Measurements from ENCODE around the gene ADAMTS15. TPM values are rescaled to one million over a fixed set of nuclear protein-coding genes. Genes with fewer than 3 reads are reported as not detected.
"Not testable (repeated sequence)": the region's sequence is repeated elsewhere in the genome, so short reads cannot be mapped to it uniquely, and the experiment has no call there.

ADAMTS15 gene
- total RNA-seq, 1 donor from 2014 or later = 45.6 TPM

GRCh38 chr11:130431331-130431773, 17.1 kb upstream of the ADAMTS15 start:
- DNase-seq (ENCODE audit: missing footprints) (peak; percentile 72), ATAC-seq (peak; percentile 50)
- intact Hi-C loops (cut with DNase I) = no loop called here

DNA sequence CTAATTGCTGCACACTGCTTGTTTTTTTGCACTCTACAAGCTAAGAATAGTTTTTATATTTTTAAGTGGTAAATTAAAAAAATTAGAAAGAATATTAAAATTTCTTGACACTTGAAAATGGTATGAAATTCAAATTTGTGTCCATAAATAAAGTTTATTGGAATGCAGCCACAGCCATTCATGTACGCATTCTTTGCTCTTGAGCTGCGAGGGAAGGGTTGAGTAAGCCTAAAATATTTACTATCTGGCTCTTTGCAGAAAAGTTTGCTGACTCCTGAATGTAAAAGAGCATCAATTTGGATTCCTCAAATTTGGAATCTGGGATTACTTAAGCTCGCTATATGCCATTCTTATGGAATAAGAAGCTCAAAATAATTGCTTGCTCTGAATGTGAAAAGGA, 16.6 kb upstream of the ADAMTS15 start:
- intact Hi-C loops (cut with DNase I) = no loop called here
- DNase-seq (ENCODE audit: missing footprints) (no peak), ATAC-seq (no peak)

DNA sequence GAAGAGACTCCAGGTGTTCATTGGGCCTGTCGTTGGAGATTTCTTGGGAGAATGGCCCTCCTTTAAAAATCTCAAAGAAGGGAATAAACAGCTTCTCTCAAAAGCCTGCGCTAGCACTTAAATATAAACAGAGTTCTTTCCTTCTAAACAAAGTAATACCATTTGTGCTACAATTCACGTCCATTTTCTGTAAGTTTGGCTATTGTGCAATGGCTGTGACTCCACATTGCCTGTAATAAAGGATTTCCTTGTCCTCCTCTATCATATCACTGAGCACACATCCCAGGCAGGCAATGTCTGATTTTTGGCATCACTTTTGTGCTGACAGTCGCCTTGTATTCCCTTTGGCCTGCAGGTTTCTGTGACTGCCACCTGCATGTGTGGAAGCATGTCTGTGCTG, 15.1 kb upstream of the ADAMTS15 start:
- no peak for ATAC-seq
- no peak for DNase-seq (ENCODE audit: missing footprints)
- intact Hi-C loops (cut with DNase I) = no loop called here

GRCh38 chr11:130434521-130435223, 13.8 kb upstream of the ADAMTS15 start:
- DNase-seq (ENCODE audit: missing footprints) = peak; percentile 76
- ATAC-seq = peak; percentile 90
- intact Hi-C loops (cut with DNase I) = loop anchor here (1.0 to 2.0 kb wide), 3 partner anchors 222 to 460 kb away; no protein-coding TSS in a partner anchor

DNA sequence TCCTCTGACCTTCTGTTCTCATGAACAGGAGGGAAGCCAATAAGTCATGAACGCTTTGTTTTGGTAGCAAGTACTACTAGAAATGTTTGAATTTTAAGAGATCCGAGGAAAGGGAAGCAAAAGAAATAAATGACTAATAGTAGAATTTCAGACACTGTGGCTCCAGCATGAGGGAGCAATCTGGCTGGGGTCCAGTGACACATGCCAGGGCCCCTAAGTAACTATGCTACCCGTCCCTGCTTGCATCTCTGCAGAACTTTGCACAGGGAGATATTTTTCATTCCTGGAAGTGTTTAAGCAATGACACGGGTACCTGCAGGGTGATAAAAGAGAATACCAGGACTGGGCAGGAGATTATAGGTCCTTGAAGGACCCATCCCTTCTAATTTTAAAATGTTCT, 12.8 kb upstream of the ADAMTS15 start:
- intact Hi-C loops (cut with DNase I) = loop anchor here (2.0 kb wide), 1 partner anchor 223 kb away; no protein-coding TSS in a partner anchor
- no peak for ATAC-seq
- DNase-seq (ENCODE audit: missing footprints) = no peak

GRCh38 chr11:130436171-130436570, 12.3 kb upstream of the ADAMTS15 start:
- intact Hi-C loops (cut with DNase I) = no loop called here

DNA sequence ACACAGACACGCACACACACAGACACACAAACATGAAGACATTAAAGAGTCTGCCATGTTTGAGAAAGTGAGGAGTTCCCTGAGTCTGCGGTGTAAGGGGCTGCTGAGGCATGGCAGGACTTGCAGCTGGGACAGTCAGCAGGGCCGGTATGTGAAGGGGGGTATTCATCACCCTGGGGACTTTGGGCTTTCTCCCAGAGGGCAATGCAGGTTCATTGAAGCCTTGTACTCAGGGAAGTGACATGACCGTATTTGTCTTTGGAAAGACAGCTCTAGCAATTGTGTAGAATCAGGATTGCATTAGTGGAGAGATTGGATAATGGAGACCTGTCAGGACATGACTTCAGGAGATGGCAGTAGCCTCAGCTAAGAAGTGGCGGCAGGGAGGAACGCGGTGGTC, 10.6 kb upstream of the ADAMTS15 start:
- DNase-seq (ENCODE audit: missing footprints) (no peak), ATAC-seq (no peak)
- intact Hi-C loops (cut with DNase I) = no loop called here

More at GRCh38 chr11:130436171-130436570, 12.3 kb upstream of the ADAMTS15 start:
- no peak for ATAC-seq
- no peak for DNase-seq (ENCODE audit: missing footprints)

GRCh38 chr11:130438401-130439159, 9.9 kb upstream of the ADAMTS15 start:
- intact Hi-C loops (cut with DNase I) = not testable (repeated sequence)

GRCh38 chr11:130439160-130439519, 9.3 kb upstream of the ADAMTS15 start:
- intact Hi-C loops (cut with DNase I) = no loop called here
- DNase-seq (ENCODE audit: missing footprints) = no peak
- ATAC-seq = no peak

More at GRCh38 chr11:130438401-130439159, 9.9 kb upstream of the ADAMTS15 start:
- not testable (repeated sequence) for DNase-seq (ENCODE audit: missing footprints); ATAC-seq

GRCh38 chr11:130439876-130440275, 8.6 kb upstream of the ADAMTS15 start:
- no peak for ATAC-seq
- intact Hi-C loops (cut with DNase I) = no loop called here
- DNase-seq (ENCODE audit: missing footprints) = no peak

- DNase-seq (ENCODE audit: missing footprints) (no peak), ATAC-seq (no peak)
- intact Hi-C loops (cut with DNase I) = no loop called here
Observed at GRCh38 chr11:130441719-130442118, 6.7 kb upstream of the ADAMTS15 start.

DNA sequence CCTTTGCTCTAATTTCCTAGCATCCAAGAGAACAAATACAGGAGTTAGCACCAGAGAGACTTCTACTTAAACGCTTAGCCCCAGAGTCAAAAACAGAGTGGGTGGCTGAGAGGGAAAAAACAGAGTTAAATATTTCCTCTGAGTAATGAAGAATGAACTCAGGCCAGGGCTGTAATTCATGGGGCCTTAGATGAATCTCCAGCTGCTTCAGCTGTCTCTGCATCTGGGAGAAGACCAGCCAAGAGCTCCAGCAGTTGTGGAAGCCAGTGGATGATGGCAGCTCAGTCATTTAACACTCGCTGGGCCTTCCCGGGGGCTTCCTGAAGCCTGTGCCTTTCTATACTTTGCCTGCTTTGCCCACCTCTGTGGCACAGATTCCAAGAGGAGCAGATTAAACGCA, 5.7 kb upstream of the ADAMTS15 start:
- ATAC-seq (no peak), DNase-seq (ENCODE audit: missing footprints) (no peak)
- intact Hi-C loops (cut with DNase I) = no loop called here

DNA sequence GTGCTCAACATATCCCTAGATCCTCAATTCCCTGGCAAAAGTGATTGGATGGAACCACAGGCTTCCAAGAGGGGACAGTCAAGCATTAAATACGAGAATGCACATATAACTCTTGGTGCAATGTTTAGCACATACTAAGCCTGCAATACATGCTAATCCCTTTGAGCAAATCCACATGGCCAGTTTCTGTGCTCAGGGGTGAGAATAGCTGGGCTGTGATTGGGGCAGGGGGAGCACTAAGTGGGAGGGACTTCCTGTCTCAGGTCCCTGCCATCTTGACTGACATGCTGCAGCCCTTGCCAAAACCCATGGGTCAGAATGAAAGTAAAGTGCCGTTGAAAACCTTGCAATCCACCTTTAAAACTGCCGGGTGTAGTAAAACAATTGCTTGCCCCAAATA, 2.7 kb upstream of the ADAMTS15 start:
- intact Hi-C loops (cut with DNase I) = no loop called here
- ATAC-seq = no peak
- DNase-seq (ENCODE audit: missing footprints) = no peak

GRCh38 chr11:130448039-130448415, 418 bp upstream of the ADAMTS15 start:
- ATAC-seq = no peak
- intact Hi-C loops (cut with DNase I) = no loop called here
- DNase-seq (ENCODE audit: missing footprints) = no peak

- intact Hi-C loops (cut with DNase I) = no loop called here
- ATAC-seq = no peak
- peak; percentile 69 for DNase-seq (ENCODE audit: missing footprints)
Observed at GRCh38 chr11:130449310-130449990, 1.0 kb downstream of the ADAMTS15 start.

GRCh38 chr11:130449996-130450769, 1.7 kb downstream of the ADAMTS15 start:
- ATAC-seq (peak; percentile 78), DNase-seq (ENCODE audit: missing footprints) (peak; percentile 94)
- intact Hi-C loops (cut with DNase I) = loop anchor here (2.0 to 5.0 kb wide), 5 partner anchors 73 to 379 kb away; no protein-coding TSS in a partner anchor

DNA sequence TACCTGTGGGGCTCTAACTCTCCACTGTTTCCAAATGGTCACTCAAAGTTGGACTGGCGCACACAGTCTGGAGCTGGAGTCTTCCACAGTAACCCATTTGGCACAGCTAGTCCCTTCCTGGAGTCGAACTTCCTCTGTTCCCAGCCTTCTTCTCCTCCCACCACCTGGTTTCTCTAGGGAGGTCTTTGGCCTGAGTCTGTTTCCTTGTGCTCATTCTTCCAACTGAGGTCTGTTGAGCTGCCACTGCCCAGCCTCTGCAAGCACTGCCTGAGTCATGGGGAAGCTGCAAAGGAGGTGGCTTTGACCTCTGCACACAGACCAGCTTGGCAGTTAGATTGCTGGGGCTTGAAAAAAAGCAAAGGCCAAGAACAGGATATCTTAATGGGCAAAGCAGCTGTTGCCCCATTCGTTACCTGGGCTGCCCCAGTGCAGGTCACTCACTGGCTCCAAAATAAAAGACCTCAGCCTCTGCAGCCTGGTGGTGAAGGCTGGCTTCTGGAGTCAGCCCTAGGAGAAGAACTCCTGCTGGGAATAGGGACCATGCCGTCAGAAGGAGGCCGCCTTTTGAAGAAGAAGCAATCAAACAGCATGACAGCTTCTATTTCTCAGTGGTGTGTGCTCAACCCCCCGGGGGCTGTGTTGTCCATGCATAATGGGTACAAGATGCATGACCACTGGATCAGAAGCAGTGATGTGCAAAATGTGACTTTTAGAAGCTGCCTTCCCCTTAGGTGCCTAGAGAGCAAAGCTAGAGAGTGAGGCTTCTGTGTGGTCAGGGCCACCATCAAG, 3.0 kb downstream of the ADAMTS15 start:
- intact Hi-C loops (cut with DNase I) = loop anchor here (2.0 to 5.0 kb wide), 5 partner anchors 71 to 377 kb away; no protein-coding TSS in a partner anchor
- DNase-seq (ENCODE audit: missing footprints) (peak; percentile 57), ATAC-seq (peak; percentile 32)

DNA sequence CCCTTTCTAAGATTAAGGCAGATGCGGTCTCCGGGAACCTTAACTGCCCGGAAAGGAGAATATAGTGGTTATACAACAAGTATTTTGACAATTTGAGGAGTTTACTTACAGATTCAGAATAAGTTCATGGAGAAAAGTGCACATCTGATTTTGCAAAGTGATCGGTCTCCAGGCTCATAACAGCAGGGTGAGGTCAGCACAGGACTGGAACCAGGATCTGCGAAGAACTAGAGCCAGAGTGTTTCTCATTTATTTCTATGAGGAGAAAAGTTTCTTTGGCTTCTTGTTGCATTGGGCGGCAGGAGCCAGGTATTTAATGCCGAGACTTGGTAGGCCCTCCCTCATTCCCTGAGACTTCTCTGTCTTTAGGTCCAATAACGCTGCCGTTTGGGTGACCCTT, 3.7 kb downstream of the ADAMTS15 start:
- intact Hi-C loops (cut with DNase I) = loop anchor here (5.0 kb wide), 2 partner anchors 155 to 275 kb away; no protein-coding TSS in a partner anchor

More for the DNA sequence above, 3.7 kb downstream of the ADAMTS15 start:
- DNase-seq (ENCODE audit: missing footprints) (peak; percentile 11), ATAC-seq (no peak)

Measured in Right ventricle myocardium inferior (tissue), 1 donor.